ENCODE results near the gene HAUS3. TPM values are rescaled to one million over a fixed set of nuclear protein-coding genes. Genes with fewer than 3 reads are reported as not detected.
A peak's percentile ranks its signal among the peaks of the same experiment; 100 is the strongest.

HAUS3 gene
- total RNA-seq, 4 donors from 2014 or later = 9.5 to 27.6 (median 10.8) TPM

DNA sequence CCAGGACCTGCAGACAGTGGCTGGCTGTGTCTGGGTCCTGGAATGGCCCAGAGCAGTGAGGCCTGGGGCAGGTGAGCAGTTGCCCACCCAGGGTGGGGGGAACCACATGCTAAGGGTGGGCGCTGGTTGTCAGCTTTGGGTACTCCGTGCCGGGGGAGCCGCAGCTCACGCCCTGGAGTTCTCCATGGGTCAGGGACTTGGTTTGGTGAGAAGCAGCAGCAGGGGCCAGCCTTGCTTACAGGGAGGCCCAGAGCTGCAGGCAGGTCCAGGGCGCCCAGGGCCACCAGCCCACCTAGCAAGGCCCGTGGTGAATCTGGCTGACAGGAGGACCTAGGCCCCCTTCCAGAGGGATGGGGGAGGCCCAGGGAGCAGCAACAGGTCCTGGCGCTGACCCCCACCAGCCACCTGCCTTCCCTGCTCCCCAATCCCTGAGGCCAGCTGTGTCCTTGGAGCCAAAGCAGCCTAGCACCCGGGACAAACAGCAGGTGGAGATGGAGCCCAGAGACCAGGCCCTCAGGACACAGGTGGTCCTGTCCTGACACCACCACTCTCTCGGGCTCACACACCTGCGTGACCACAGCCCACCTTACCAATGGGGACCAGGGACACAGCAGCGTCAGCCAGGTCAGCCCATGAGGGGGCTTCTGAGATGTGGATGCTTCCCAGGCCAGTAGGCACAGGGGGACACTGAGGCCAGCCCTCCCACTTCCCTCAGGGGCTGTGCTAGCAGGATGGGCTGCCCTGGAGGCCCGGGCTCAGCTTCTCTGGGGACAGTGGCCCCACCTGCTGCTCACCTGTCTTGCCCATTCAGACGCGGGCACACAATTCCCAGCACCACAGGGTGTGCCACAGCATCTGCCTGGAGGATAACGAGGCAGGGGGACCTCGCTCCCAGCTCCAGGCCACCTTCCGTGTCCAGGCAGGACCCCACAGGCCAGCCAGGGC, 16.4 kb upstream of the HAUS3 start:
- DNase-seq (ENCODE audit: low spot score) (peak; percentile 18), ATAC-seq (ENCODE audit: low FRiP score) (no peak)
- TF ChIP-seq, protein P1, sequence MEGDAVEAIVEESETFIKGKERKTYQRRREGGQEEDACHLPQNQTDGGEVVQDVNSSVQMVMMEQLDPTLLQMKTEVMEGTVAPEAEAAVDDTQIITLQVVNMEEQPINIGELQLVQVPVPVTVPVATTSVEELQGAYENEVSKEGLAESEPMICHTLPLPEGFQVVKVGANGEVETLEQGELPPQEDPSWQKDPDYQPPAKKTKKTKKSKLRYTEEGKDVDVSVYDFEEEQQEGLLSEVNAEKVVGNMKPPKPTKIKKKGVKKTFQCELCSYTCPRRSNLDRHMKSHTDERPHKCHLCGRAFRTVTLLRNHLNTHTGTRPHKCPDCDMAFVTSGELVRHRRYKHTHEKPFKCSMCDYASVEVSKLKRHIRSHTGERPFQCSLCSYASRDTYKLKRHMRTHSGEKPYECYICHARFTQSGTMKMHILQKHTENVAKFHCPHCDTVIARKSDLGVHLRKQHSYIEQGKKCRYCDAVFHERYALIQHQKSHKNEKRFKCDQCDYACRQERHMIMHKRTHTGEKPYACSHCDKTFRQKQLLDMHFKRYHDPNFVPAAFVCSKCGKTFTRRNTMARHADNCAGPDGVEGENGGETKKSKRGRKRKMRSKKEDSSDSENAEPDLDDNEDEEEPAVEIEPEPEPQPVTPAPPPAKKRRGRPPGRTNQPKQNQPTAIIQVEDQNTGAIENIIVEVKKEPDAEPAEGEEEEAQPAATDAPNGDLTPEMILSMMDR (IDR thresholded peaks at IDR 0.05) = no peak

DNA sequence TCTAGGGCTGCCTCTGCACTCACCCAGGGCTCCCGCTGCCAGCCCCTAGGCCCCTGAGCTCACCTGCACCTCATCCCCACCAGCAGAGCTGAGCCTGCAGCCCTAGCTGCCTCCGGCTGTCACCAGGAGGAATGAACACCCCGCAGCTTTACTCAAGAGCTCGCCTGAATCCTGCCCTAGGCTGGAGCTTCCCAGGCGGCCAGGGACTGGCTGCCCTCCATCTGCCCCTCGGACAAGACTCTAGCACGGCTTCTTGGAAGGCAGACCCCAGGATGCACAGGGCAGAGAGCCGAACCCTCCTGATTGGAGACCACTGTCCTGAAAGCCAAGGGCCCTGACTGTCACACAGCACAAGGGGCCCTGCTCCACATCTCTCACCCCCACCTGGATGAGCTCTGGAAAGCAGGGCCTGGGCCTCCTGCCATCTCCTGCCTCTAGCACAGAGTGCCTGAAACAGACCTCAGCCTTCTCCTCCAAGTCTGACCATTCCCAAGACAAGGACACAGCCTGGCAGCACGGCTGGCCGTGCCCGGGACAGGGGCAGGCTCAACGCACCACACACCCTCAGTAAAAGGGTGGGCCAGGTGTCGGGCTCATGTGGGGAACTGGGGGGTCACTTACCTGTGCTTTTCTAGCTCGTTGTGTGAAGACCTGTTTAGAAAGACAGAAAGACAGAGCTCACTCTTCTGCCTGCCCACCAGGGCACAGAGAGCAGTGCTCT, 15.6 kb upstream of the HAUS3 start:
- TF ChIP-seq, protein P1 (IDR thresholded peaks at IDR 0.05) = no peak
- DNase-seq (ENCODE audit: low spot score) (peak; percentile 21), ATAC-seq (ENCODE audit: low FRiP score) (no peak)

DNA sequence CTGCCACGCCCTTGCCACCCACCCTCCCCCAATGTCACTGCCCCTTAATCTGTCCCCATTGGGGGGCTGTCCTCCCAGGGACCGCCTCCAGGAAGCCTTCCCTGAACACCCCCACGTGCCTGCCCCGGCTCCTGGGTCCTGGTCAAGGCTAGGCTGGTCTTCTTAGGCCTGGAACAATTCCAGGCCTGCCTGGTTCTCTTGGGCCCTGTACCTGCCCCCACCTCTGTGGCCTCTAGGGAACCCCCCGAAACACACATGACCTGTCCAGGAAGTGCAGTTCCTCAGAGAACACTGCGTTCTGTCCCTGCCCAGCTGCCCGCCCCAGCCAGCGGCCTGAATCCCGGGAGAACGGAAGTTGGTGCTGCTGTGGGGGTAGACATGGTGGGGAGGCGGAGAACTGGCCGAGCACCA, 14.9 kb upstream of the HAUS3 start:
- TF ChIP-seq, protein P1 (IDR thresholded peaks at IDR 0.05) = no peak
- DNase-seq (ENCODE audit: low spot score) (peak; percentile 11), ATAC-seq (ENCODE audit: low FRiP score) (no peak)

DNA sequence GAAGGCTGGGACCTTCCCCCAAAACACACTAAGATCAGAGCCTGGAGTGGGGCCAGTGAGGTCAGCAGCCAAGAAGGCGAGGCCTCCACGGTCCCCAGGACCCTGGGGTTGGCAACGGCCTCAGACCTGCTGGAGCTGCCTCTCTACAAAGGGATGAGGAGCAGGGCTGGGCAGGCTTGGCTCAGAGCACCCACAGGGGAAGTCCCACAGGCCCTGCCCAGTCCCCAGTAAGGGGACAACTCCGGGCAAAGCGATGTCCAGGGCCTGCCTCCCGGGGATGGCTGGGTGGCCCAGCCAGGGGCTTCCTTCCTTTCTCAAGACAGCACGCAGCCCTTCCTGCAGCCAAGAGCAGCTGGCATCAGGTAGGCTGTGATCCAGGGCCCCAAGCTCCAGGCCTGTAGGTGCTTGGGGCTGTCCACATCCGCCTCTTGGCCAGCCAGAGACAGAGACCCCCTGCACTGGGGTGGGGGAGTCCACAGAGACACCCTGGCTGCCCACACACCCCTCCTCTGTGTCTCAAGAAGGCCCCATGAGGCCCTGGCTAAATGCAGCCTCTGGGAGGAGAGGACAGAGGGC, 14.3 kb upstream of the HAUS3 start:
- TF ChIP-seq, protein P1 (IDR thresholded peaks at IDR 0.05) = no peak
- ATAC-seq (ENCODE audit: low FRiP score) (no peak), DNase-seq (ENCODE audit: low spot score) (peak; percentile 21)

DNA sequence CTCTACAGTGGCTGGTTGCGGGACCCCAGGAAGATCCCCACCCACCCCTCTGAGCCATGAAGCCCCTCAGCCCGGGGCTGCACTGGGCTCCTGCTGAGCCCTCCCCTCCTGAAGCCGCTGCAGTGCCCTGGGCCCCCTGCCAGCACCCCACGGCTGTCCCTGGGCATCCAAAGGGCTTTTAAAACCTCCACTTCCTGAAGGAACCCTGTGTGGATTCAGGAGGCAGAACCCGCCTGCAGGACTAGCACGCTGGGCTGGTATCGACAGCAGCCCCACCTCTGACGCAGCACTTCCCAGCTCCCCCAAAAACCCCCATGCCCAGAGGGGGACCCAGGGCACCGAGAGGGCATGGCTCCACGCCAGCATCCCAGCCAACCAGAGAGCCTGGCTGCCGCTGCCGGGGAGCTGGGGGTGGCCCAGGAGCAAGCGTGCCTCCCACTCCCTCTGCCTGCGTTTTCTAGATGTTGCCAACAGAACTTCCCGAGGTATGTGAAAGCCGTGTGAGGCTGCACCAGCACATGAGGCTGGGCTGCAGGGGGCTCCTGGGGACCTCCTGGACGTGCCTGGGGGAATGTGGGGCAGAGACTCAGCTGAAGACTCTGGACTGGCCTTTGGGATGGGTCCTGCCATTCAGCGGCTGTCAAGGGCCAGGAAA, 13.7 kb upstream of the HAUS3 start:
- DNase-seq (ENCODE audit: low spot score) (peak; percentile 28), ATAC-seq (ENCODE audit: low FRiP score) (peak; percentile 41)

More for the DNA sequence above, 13.7 kb upstream of the HAUS3 start:
- TF ChIP-seq, protein P1 (IDR thresholded peaks at IDR 0.05) = no peak
